Measurements from ENCODE around the gene CIB2.

GRCh38 chr15:78064544-78064943 is 66.7 kb downstream of the CIB2 start:
- TF ChIP-seq CTCF (IDR thresholded peaks at IDR 0.05) (no peak), POLR2A (IDR thresholded peaks at IDR 0.05) (no peak)

All from stomach (tissue), 4 donors.